AG09319 (cell line): Measurements from ENCODE around the gene IFITM1.

Experiments
- DNase-seq: peaks from one replicate; pipeline ENCODE4 v3.0.0-alpha.2; 2010; ENCODE audit warnings: low read depth; ENCODE audit errors: extremely low read depth
- TF ChIP-seq, protein P1 (sequence below): IDR thresholded peaks from 2 replicates; pipeline ENCODE4 v1.5.1; 2011; ENCODE audit warnings: low read depth, mild to moderate bottlenecking, inconsistent platforms, low read length, moderate library complexity

IFITM1 gene

DNA sequence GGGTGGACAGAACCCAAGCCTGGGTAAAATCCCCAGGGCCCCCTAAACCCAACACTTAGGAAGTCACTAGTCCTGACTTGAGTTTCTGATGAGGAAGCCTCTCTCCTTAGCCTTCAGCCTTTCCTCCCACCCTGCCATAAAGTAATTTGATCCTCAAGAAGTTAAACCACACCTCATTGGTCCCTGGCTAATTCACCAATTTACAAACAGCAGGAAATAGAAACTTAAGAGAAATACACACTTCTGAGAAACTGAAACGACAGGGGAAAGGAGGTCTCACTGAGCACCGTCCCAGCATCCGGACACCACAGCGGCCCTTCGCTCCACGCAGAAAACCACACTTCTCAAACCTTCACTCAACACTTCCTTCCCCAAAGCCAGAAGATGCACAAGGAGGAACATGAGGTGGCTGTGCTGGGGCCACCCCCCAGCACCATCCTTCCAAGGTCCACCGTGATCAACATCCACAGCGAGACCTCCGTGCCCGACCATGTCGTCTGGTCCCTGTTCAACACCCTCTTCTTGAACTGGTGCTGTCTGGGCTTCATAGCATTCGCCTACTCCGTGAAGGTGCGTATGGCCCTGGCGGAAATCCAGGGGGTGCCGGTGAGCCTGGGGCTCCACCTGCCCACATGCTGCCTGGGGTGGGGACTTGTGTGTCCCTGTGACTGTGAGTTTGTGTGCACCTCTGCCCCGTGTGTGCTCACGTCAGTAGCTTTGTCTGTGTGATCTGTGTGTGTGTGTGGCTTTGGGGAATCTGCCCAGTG, at the start of gene IFITM1:
Gene IFITM1 (plus strand): TSS at position 254 of the 767 bp plus-strand sequence. CDS start 131 bp downstream, at position 385.
- TF ChIP-seq, protein P1, sequence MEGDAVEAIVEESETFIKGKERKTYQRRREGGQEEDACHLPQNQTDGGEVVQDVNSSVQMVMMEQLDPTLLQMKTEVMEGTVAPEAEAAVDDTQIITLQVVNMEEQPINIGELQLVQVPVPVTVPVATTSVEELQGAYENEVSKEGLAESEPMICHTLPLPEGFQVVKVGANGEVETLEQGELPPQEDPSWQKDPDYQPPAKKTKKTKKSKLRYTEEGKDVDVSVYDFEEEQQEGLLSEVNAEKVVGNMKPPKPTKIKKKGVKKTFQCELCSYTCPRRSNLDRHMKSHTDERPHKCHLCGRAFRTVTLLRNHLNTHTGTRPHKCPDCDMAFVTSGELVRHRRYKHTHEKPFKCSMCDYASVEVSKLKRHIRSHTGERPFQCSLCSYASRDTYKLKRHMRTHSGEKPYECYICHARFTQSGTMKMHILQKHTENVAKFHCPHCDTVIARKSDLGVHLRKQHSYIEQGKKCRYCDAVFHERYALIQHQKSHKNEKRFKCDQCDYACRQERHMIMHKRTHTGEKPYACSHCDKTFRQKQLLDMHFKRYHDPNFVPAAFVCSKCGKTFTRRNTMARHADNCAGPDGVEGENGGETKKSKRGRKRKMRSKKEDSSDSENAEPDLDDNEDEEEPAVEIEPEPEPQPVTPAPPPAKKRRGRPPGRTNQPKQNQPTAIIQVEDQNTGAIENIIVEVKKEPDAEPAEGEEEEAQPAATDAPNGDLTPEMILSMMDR, result no peak
- peak; percentile 75 for DNase-seq

- TF ChIP-seq, protein P1, result no peak
- no peak for DNase-seq
Measured at GRCh38 chr11:266676-267439, 47.0 kb upstream of the IFITM1 start.

DNA sequence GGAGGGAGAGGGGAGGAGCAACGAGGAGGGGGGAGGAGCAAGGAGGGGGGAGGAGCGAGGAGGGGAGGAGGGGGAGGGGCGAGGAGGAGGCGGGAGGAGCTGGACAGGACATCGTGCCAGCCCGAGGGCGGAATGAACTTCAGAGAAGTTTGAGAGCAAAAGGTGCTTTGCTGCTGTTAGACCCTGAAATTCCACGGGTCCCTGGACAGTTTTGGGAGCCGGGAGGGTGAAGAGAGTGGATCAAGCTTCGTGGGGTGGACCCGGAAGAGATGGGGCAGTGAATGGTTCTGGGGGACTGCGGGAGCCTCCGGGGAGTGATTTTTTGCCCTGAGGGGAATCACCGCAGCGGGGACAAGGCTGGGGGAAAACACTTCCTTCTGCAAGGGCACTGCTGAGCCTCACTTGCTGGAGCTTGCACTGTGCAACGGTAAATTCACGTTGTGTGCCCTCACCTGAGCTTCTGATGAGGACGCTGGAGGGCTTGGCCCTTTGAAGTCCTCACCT, 46.3 kb upstream of the IFITM1 start:
- TF ChIP-seq, protein P1, result no peak
- DNase-seq, result no peak

- peak; percentile 41 for DNase-seq
Measured at GRCh38 chr11:268716-269145, 45.1 kb upstream of the IFITM1 start.

GRCh38 chr11:269146-269890, 44.5 kb upstream of the IFITM1 start:
- TF ChIP-seq, protein P1, result no peak
- no peak for DNase-seq

More at GRCh38 chr11:268716-269145, 45.1 kb upstream of the IFITM1 start:
- TF ChIP-seq, protein P1, result peak; percentile 36

DNA sequence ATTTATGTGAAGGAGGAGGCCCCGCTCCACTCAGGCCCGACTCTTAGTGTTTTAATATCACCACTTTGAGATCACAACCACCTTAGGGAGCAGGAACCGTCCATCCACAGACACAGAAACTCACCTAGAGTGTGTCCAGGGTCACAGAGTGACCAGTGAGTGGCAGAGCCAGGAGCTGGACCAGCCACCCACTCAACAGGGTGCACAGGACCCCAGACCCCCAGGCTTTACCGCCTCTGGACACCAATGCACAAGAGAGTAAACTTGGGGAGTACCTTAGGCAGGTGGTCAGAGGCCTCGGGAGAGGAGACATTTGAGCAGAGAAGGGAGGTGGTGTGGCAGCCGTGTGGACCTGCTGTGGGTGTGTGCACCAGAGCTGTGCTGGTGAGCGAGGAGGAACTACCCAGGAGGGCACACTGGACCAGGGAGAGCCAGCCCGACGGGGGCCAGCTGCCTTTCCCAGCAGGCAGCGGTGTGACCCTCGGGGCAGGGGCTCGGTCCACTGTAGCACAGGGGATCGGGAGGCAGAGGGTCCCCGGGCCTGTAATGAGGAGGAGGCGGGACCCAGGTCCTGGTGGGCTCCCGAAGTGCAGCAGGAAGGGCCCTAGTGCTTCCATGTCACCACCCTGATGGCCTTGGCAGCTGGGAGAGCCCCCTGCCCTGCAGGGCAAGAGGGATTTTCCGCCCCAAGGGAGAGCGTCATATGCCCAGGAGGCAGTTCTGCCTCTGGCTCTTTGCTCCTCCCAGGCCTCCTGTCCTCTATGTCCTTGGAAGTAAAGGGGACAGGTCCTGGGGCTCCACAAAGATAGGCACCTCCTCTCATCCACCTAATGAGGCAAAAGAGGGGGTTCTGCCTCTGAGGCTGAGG, 43.2 kb upstream of the IFITM1 start:
- TF ChIP-seq, protein P1, result no peak
- DNase-seq, result no peak
